Ovary (tissue), 3 donors: Measurements from ENCODE around the gene ADAMTS12.

Source experiments
- EP300 ChIP-seq: sonication (generic); formaldehyde crosslinking; IDR thresholded peaks from one replicate; pipeline ENCODE4 v1.6.1; 2017; ENCODE audit warnings: antibody characterized with exemption
- POLR2A ChIP-seq: fragments of 450-650 bp; IDR thresholded peaks from one replicate; pipeline ENCODE4 v1.6.1; 2017; ENCODE audit warnings: antibody characterized with exemption, mild to moderate bottlenecking, moderate library complexity
- TF ChIP-seq, protein P1 (sequence below), 3 donors: fragments of 450-650 bp in 2 of 3; fragments of 200-600 bp in 1 of 3; IDR thresholded peaks; one replicate each; pipeline versions ENCODE4 v1.5.1 to v1.8.0; 2016 to 2022; ENCODE audit warnings: antibody characterized with exemption in 3 of 3, mild to moderate bottlenecking in 1 of 3
- donor health status: DM: no; HTN: no; CAD: no.

DNA sequence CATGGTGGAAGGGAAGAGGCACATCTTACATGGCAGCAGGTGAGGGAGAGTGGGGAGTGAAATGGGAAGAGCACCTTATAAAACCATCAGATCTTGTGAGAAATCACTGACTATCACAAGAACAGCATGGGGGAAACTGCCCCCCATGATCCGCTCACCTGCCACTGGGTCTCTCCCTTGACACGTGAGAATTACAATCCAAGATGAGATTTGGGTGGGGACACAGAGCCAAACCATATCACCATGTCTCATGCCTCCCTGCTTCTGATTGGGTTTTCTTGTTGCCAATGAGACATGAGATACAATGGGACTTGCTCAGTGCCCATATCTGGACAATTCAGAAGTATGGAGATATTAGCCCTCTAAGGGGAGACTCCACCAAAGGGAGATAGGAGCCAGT lies 353.6 kb downstream of the ADAMTS12 start:
- TF ChIP-seq, protein P1, sequence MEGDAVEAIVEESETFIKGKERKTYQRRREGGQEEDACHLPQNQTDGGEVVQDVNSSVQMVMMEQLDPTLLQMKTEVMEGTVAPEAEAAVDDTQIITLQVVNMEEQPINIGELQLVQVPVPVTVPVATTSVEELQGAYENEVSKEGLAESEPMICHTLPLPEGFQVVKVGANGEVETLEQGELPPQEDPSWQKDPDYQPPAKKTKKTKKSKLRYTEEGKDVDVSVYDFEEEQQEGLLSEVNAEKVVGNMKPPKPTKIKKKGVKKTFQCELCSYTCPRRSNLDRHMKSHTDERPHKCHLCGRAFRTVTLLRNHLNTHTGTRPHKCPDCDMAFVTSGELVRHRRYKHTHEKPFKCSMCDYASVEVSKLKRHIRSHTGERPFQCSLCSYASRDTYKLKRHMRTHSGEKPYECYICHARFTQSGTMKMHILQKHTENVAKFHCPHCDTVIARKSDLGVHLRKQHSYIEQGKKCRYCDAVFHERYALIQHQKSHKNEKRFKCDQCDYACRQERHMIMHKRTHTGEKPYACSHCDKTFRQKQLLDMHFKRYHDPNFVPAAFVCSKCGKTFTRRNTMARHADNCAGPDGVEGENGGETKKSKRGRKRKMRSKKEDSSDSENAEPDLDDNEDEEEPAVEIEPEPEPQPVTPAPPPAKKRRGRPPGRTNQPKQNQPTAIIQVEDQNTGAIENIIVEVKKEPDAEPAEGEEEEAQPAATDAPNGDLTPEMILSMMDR (IDR thresholded peaks at IDR 0.05), result no peak
- TF ChIP-seq POLR2A (no peak), EP300 (no peak)
